ENCODE measurements around the gene MYOD1. TPM values are rescaled to one million over a fixed set of nuclear protein-coding genes. Genes with fewer than 3 reads are reported as not detected.

MYOD1 gene
- polyA plus RNA-seq, 1 donor, result 0.10 TPM

DNA sequence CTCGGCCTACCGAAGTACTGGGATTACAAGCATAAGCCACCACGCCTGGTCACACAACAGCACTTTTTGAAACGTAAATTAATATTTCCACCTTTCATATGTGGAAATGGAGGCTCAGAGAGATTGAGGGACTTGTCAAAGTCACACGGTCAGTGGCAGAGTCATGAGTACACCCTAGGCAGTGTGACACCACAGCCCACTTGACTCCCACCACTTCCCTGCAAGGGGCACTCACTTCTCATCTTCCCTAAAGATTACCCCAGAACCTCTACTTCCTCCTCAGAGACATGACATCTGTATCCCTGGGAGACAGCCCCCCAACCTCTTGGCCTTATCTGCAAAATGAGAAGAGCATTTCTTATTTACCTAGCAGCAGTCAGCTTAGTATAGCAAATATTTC lies 16.5 kb upstream of the MYOD1 start:
- Histone ChIP-seq H3K36me3 (ENCODE audit: control insufficient read depth, insufficient read depth, low read length) (no peaks in the 10 kb centered on the region), H3K9me3 (ENCODE audit: control insufficient read depth, low read depth, low read length) (peaks cover 4% of the 10 kb centered on the region), H3K27ac (ENCODE audit: low read length) (no peak overlapping the region), H3K27me3 (ENCODE audit: control insufficient read depth, insufficient read depth, low read length) (peaks cover 29% of the 10 kb centered on the region), H3K4me3 (ENCODE audit: low read length) (no peak overlapping the region), H3K4me1 (ENCODE audit: control insufficient read depth, insufficient read depth, low read length) (no peaks in the 10 kb centered on the region)
- WGBS (ENCODE audit: insufficient coverage, low lambda C conversion rate), result no CpG with 5 or more reads among the region's 5 CpGs
- DNase-seq, result no peak

DNA sequence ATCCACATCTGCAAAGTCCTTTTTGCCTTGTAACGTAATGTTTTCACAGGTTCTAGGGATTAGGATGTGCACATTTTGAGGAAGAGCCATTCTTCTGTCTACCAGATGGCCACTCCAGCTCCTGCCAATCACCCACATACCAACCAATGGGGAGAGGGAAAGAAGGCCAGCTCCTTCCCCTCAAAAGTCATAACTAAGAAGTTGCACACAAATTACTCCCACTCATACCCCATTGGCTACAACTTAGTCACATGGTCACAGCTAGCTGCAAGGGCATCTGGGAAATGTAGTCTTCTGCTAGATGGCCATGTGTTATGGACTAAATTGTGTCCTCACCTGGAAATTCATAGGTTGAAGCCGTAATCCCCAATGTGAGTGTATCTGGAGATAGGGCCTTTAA lies 15.4 kb upstream of the MYOD1 start:
- Histone ChIP-seq H3K9me3 (ENCODE audit: control insufficient read depth, low read depth, low read length) (peaks cover 4% of the 10 kb centered on the region), H3K4me1 (ENCODE audit: control insufficient read depth, insufficient read depth, low read length) (no peaks in the 10 kb centered on the region), H3K4me3 (ENCODE audit: low read length) (no peak overlapping the region), H3K36me3 (ENCODE audit: control insufficient read depth, insufficient read depth, low read length) (no peaks in the 10 kb centered on the region), H3K27me3 (ENCODE audit: control insufficient read depth, insufficient read depth, low read length) (peaks cover 28% of the 10 kb centered on the region), H3K27ac (ENCODE audit: low read length) (no peak overlapping the region)
- DNase-seq, result no peak
- WGBS (ENCODE audit: insufficient coverage, low lambda C conversion rate), result no CpG with 5 or more reads among the region's 2 CpGs

DNA sequence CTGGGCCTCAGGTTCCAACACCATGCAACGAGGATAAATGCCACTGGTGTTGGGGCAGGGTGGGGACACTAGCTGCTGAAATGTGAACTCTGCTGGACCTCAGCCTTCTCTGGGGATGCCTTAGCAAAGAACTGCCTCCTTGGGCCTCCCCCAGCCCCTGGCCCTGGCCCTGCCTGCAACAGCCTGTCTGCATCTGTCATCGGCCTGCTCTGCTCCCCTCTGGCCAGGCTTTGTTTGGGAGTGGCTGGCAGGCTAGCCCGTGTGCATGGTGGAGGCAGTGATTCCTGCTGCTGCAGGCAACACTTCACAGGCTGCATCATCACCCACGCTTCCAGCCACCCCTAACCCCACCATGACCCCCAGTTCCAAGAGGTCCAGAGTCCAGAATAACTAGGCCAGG lies 11.5 kb upstream of the MYOD1 start:
- H3K9me3 ChIP-seq (ENCODE audit: control insufficient read depth, low read depth, low read length), result peaks cover 4% of the 10 kb centered on the region
- no CpG with 5 or more reads among the region's 4 CpGs for WGBS (ENCODE audit: insufficient coverage, low lambda C conversion rate)
- H3K36me3 ChIP-seq (ENCODE audit: control insufficient read depth, insufficient read depth, low read length), result no peaks in the 10 kb centered on the region
- no peaks in the 10 kb centered on the region for H3K4me1 ChIP-seq (ENCODE audit: control insufficient read depth, insufficient read depth, low read length)
- DNase-seq, result no peak
- H3K27ac ChIP-seq (ENCODE audit: low read length), result no peak overlapping the region
- no peak overlapping the region for H3K4me3 ChIP-seq (ENCODE audit: low read length)
- H3K27me3 ChIP-seq (ENCODE audit: control insufficient read depth, insufficient read depth, low read length), result peaks cover 34% of the 10 kb centered on the region

DNA sequence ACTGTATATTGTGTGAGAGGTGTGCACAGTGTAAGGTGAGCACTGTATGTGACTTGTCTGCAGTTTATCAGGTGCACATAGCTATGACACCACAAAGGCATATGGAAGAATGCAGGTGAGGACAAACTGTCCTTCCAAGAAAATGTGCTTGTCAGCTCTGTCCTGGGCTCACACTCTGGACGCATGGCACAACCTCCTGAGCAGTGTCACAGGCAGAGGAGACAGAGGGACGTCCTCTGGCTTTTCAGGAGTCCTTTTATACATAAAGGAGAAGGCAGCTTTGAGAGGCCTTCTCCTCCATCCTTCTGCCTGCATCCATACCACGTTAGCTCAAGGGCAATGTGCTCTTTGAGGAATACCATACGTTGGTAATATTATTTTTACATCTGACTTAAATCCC lies 7.5 kb upstream of the MYOD1 start:
- DNase-seq, result no peak
- Histone ChIP-seq H3K9me3 (ENCODE audit: control insufficient read depth, low read depth, low read length) (no peaks in the 10 kb centered on the region), H3K27me3 (ENCODE audit: control insufficient read depth, insufficient read depth, low read length) (peaks cover 46% of the 10 kb centered on the region), H3K36me3 (ENCODE audit: control insufficient read depth, insufficient read depth, low read length) (no peaks in the 10 kb centered on the region), H3K27ac (ENCODE audit: low read length) (no peak overlapping the region), H3K4me3 (ENCODE audit: low read length) (no peak overlapping the region), H3K4me1 (ENCODE audit: control insufficient read depth, insufficient read depth, low read length) (no peaks in the 10 kb centered on the region)
- WGBS (ENCODE audit: insufficient coverage, low lambda C conversion rate), result no CpG with 5 or more reads among the region's 4 CpGs

DNA sequence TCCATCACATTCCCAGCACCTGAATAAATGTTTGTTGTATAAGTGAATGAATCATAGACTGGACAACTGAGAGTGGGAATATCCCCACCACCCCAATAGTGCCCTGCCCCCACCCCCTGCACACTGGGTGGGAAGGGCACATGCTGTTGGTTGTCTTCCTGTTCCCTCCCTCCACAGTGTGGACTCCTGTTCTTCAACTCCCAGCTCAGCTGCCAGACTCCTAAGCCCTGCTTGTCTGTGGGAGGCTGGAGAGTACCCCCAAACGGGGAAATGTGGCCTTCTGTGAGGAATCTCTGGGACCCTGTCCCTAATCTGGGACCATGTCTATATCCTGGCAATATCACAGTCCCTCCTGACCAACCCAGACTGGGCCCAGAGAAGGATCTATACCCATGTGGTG lies 5.5 kb upstream of the MYOD1 start:
- Histone ChIP-seq H3K4me1 (ENCODE audit: control insufficient read depth, insufficient read depth, low read length) (no peaks in the 10 kb centered on the region), H3K36me3 (ENCODE audit: control insufficient read depth, insufficient read depth, low read length) (no peaks in the 10 kb centered on the region), H3K27me3 (ENCODE audit: control insufficient read depth, insufficient read depth, low read length) (peaks cover 60% of the 10 kb centered on the region), H3K27ac (ENCODE audit: low read length) (no peak overlapping the region), H3K9me3 (ENCODE audit: control insufficient read depth, low read depth, low read length) (no peaks in the 10 kb centered on the region), H3K4me3 (ENCODE audit: low read length) (no peak overlapping the region)
- WGBS (ENCODE audit: insufficient coverage, low lambda C conversion rate), result no CpG with 5 or more reads among the region's 1 CpG
- DNase-seq, result no peak

DNA sequence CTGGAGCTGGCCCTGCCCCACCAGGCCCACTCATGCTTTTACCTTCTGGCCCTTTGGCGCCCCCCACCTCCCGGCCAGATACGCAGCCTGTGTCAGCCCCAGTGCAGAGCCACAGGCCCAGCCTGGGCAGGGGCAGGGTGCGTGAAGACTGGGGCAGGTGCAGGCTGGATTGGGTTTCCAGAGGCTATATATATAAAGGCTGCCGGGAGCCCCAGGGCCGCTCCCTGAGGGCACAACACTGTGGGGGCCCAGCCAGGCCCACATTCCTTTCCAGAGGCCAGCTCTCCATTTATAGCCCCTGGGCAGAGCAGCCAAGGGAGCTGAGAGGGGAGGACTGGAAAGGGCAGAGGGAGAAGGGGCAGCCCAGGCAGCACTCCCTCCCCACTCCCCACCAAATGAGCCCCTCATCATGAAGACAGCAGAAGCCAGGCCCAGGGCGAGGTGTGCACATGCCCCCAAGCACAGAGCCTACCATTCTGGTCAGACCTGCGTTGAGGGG lies 5.0 kb upstream of the MYOD1 start:
- Histone ChIP-seq H3K27ac (ENCODE audit: low read length) (no peak overlapping the region), H3K9me3 (ENCODE audit: control insufficient read depth, low read depth, low read length) (no peaks in the 10 kb centered on the region), H3K4me1 (ENCODE audit: control insufficient read depth, insufficient read depth, low read length) (no peaks in the 10 kb centered on the region), H3K36me3 (ENCODE audit: control insufficient read depth, insufficient read depth, low read length) (no peaks in the 10 kb centered on the region), H3K27me3 (ENCODE audit: control insufficient read depth, insufficient read depth, low read length) (peaks cover 65% of the 10 kb centered on the region), H3K4me3 (ENCODE audit: low read length) (no peak overlapping the region)
- no CpG with 5 or more reads among the region's 8 CpGs for WGBS (ENCODE audit: insufficient coverage, low lambda C conversion rate)
- DNase-seq, result no peak

DNA sequence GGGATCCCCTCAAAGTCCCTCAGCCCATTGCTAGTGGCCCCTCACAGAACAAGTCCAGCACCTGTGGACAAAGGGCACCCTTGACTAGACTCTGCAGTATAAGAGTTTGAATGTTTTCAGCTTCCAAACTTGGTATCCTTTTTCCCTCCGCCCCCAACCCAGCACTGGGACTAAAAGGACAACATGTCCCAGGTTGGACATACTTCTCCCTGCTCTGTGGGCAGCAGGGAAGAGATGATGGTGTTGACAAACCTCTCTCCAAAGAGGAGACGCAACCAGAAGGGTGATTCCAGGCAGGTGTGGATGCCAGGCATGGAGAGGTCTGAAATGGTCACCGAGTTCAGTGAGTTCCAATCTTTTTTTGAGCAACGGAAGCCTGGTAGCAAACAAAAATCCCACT lies 4.5 kb upstream of the MYOD1 start:
- WGBS (ENCODE audit: insufficient coverage, low lambda C conversion rate), result 100% methylated on average over 1 of the region's 4 CpGs

DNA sequence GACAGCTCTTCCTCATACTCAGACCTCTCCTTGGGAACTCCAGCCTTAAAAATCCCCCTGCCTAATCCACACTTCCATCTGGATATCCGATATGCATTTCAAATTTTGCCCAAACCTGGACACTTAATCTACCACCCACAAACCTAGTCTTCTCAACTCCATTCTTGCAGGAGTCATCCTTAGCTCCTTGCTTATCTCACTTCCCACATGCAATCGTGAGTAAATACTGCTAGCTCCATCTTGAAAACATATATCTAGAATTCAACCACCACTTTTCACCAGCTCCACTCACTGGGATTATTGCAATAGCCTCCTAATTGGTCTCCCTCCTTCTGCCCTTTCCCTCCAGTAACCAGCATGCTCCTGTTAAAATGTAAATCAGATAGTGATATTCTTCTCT lies 2.6 kb upstream of the MYOD1 start:
- no peak overlapping the region for H3K27ac ChIP-seq (ENCODE audit: low read length)
- DNase-seq, result no peak
- H3K4me1 ChIP-seq (ENCODE audit: control insufficient read depth, insufficient read depth, low read length), result no peaks in the 10 kb centered on the region
- peaks cover 4% of the 10 kb centered on the region for H3K9me3 ChIP-seq (ENCODE audit: control insufficient read depth, low read depth, low read length)
- 100% methylated on average over 1 of the region's 2 CpGs for WGBS (ENCODE audit: insufficient coverage, low lambda C conversion rate)
- peaks cover 83% of the 10 kb centered on the region for H3K27me3 ChIP-seq (ENCODE audit: control insufficient read depth, insufficient read depth, low read length)
- H3K36me3 ChIP-seq (ENCODE audit: control insufficient read depth, insufficient read depth, low read length), result no peaks in the 10 kb centered on the region
- no peak overlapping the region for H3K4me3 ChIP-seq (ENCODE audit: low read length)

More for the DNA sequence above, 4.5 kb upstream of the MYOD1 start:
- Histone ChIP-seq H3K27ac (ENCODE audit: low read length) (no peak overlapping the region), H3K9me3 (ENCODE audit: control insufficient read depth, low read depth, low read length) (no peaks in the 10 kb centered on the region), H3K27me3 (ENCODE audit: control insufficient read depth, insufficient read depth, low read length) (peaks cover 70% of the 10 kb centered on the region), H3K36me3 (ENCODE audit: control insufficient read depth, insufficient read depth, low read length) (no peaks in the 10 kb centered on the region), H3K4me1 (ENCODE audit: control insufficient read depth, insufficient read depth, low read length) (no peaks in the 10 kb centered on the region), H3K4me3 (ENCODE audit: low read length) (no peak overlapping the region)
- no peak for DNase-seq

DNA sequence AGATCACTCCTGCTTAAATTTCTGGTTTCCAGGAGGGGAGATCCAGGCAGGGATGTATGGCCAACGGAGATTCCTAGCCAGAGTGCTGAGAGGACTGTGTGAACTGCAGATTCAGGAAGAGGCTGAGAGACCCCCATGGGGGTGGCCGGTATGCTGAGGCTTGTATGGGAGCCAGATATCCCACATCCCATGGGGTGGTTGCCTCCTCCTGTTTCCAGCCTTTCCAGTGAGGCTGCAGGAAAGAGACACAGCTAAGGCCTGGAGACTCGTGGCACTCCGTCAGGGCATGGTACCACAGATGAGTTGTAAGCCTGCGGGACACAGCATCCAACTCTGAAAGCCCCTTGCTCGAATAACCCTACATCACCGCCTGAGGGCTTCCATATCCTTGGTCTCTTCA lies 1.4 kb upstream of the MYOD1 start:
- Histone ChIP-seq H3K4me3 (ENCODE audit: low read length) (no peak overlapping the region), H3K9me3 (ENCODE audit: control insufficient read depth, low read depth, low read length) (peaks cover 4% of the 10 kb centered on the region), H3K27ac (ENCODE audit: low read length) (no peak overlapping the region), H3K27me3 (ENCODE audit: control insufficient read depth, insufficient read depth, low read length) (peaks cover 86% of the 10 kb centered on the region), H3K36me3 (ENCODE audit: control insufficient read depth, insufficient read depth, low read length) (no peaks in the 10 kb centered on the region), H3K4me1 (ENCODE audit: control insufficient read depth, insufficient read depth, low read length) (no peaks in the 10 kb centered on the region)
- no peak for DNase-seq
- no CpG with 5 or more reads among the region's 7 CpGs for WGBS (ENCODE audit: insufficient coverage, low lambda C conversion rate)

DNA sequence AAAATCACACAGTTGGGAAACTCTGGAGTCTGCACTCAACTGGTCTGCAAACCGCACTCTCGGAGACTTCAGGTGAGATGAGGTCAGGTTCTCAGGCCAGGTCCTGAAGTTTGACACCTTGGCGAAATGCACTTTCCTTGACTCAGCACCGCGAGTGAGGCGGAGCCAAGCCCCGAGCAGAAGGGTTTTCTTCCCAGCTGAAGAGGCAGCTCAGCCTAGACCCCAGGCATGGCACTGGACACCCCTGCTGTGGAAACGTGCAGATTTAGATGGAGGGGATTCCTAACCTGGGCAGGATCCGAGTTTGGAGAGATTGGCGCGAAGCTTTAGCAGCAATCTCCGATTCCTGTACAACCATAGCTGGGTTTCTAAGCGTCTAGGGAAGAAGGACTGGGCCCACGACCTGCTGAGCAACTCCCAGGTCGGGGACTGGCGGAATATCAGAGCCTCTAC lies 835 bp upstream of the MYOD1 start:
- H3K9me3 ChIP-seq (ENCODE audit: control insufficient read depth, low read depth, low read length), result peaks cover 4% of the 10 kb centered on the region
- H3K27me3 ChIP-seq (ENCODE audit: control insufficient read depth, insufficient read depth, low read length), result peaks cover 91% of the 10 kb centered on the region
- WGBS (ENCODE audit: insufficient coverage, low lambda C conversion rate), result 0% methylated on average over 1 of the region's 16 CpGs
- no peak for DNase-seq
- H3K27ac ChIP-seq (ENCODE audit: low read length), result no peak overlapping the region
- H3K36me3 ChIP-seq (ENCODE audit: control insufficient read depth, insufficient read depth, low read length), result no peaks in the 10 kb centered on the region
- H3K4me3 ChIP-seq (ENCODE audit: low read length), result no peak overlapping the region
- no peaks in the 10 kb centered on the region for H3K4me1 ChIP-seq (ENCODE audit: control insufficient read depth, insufficient read depth, low read length)

DNA sequence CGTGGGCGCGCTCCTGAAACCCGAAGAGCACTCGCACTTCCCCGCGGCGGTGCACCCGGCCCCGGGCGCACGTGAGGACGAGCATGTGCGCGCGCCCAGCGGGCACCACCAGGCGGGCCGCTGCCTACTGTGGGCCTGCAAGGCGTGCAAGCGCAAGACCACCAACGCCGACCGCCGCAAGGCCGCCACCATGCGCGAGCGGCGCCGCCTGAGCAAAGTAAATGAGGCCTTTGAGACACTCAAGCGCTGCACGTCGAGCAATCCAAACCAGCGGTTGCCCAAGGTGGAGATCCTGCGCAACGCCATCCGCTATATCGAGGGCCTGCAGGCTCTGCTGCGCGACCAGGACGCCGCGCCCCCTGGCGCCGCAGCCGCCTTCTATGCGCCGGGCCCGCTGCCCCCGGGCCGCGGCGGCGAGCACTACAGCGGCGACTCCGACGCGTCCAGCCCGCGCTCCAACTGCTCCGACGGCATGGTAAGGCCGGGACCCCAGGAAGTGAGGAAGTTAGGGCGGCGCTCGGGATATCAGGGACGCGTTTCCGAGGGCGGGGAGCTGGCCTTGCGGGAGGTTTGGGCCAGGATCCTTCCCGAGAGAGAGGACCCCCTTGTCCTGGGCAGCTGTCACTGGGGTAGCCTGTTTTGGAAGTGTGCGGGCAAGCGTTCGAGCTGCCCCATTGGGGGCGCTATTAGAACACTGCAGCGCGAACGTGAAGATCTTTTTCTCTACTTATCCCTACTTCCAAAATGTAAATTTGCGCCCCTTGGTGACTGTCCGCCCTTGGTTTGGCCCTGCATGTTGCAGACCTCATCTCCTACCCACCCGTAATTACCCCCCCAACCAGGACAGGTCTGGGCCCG lies 796 bp downstream of the MYOD1 start:
- H3K27me3 ChIP-seq (ENCODE audit: control insufficient read depth, insufficient read depth, low read length), result peaks cover 91% of the 10 kb centered on the region
- no CpG with 5 or more reads among the region's 85 CpGs for WGBS (ENCODE audit: insufficient coverage, low lambda C conversion rate)
- no peak overlapping the region for H3K4me3 ChIP-seq (ENCODE audit: low read length)
- no peaks in the 10 kb centered on the region for H3K4me1 ChIP-seq (ENCODE audit: control insufficient read depth, insufficient read depth, low read length)
- peaks cover 4% of the 10 kb centered on the region for H3K9me3 ChIP-seq (ENCODE audit: control insufficient read depth, low read depth, low read length)
- peak in 1 of 2 donors; percentile 20 for DNase-seq
- no peaks in the 10 kb centered on the region for H3K36me3 ChIP-seq (ENCODE audit: control insufficient read depth, insufficient read depth, low read length)
- H3K27ac ChIP-seq (ENCODE audit: low read length), result no peak overlapping the region

All from large intestine (tissue), 3 donors.